ENCODE results near the gene KLHDC9. TPM values are rescaled to one million over a fixed set of nuclear protein-coding genes. Genes with fewer than 3 reads are reported as not detected.

Gene KLHDC9
- total RNA-seq, 1 experiment from 2014 or later: not detected

GRCh38 chr1:161137881-161138280 lies 39.7 kb downstream of the KLHDC9 start:
- peaks cover 6% of the 10 kb centered on the region for H3K36me3 ChIP-seq
- H3K4me3 ChIP-seq: no peak overlapping the region
- DNase-seq: no peak
- no peaks in the 10 kb centered on the region for H3K27me3 ChIP-seq
- no peaks in the 10 kb centered on the region for H3K9me3 ChIP-seq

- DNase-seq: no peak
- H3K36me3 ChIP-seq: peaks cover 6% of the 10 kb centered on the region
- H3K4me3 ChIP-seq: no peak overlapping the region
- no peaks in the 10 kb centered on the region for H3K27me3 ChIP-seq
- H3K9me3 ChIP-seq: no peaks in the 10 kb centered on the region
These were observed 40.3 kb downstream of the KLHDC9 start for GRCh38 chr1:161138431-161138830.

- H3K4me3 ChIP-seq: no peak overlapping the region
- no peaks in the 10 kb centered on the region for H3K9me3 ChIP-seq
- peaks cover 2% of the 10 kb centered on the region for H3K36me3 ChIP-seq
- no peak for DNase-seq
- no peaks in the 10 kb centered on the region for H3K27me3 ChIP-seq
These were observed 41.6 kb downstream of the KLHDC9 start for GRCh38 chr1:161139766-161140165.

- DNase-seq: no peak
- H3K4me3 ChIP-seq: no peak overlapping the region
- H3K36me3 ChIP-seq: no peaks in the 10 kb centered on the region
- no peaks in the 10 kb centered on the region for H3K9me3 ChIP-seq
- H3K27me3 ChIP-seq: no peaks in the 10 kb centered on the region
These were observed 42.7 kb downstream of the KLHDC9 start for GRCh38 chr1:161140755-161141400.

GRCh38 chr1:161145832-161146231 lies 47.7 kb downstream of the KLHDC9 start:
- H3K27me3 ChIP-seq: no peaks in the 10 kb centered on the region
- DNase-seq: no peak
- no peaks in the 10 kb centered on the region for H3K36me3 ChIP-seq
- no peaks in the 10 kb centered on the region for H3K9me3 ChIP-seq
- no peak overlapping the region for H3K4me3 ChIP-seq

Other genes with a start within 250 kb of the KLHDC9 start
- gene CD244, start 235.5 kb upstream of the KLHDC9 start, total RNA-seq (2014; rRNA removed; shearing (Covaris generic); ENCODE audit: low replicate concordance): not detected in 2 replicates
- gene ITLN1, start 213.2 kb upstream of the KLHDC9 start, total RNA-seq (2014; rRNA removed; shearing (Covaris generic); ENCODE audit: low replicate concordance): not detected in 2 replicates
- gene ITLN2, start 143.6 kb upstream of the KLHDC9 start, total RNA-seq (2014; rRNA removed; shearing (Covaris generic); ENCODE audit: low replicate concordance): not detected in 2 replicates
- 0.22 and 1.7 TPM in 2 replicates for gene F11R, start 77.2 kb upstream of the KLHDC9 start, total RNA-seq (2014; rRNA removed; shearing (Covaris generic); ENCODE audit: low replicate concordance)
- not detected in 2 replicates for gene TSTD1, start 59.4 kb upstream of the KLHDC9 start, total RNA-seq (2014; rRNA removed; shearing (Covaris generic); ENCODE audit: low replicate concordance)
- 102 and 103 TPM in 2 replicates for gene USF1, start 52.4 kb upstream of the KLHDC9 start, total RNA-seq (2014; rRNA removed; shearing (Covaris generic); ENCODE audit: low replicate concordance)
- not detected in 2 replicates for gene ARHGAP30, start 28.5 kb upstream of the KLHDC9 start, total RNA-seq (2014; rRNA removed; shearing (Covaris generic); ENCODE audit: low replicate concordance)
- gene NECTIN4, start 8.8 kb upstream of the KLHDC9 start, total RNA-seq (2014; rRNA removed; shearing (Covaris generic); ENCODE audit: low replicate concordance): not detected in 2 replicates
- 32.6 and 36.1 TPM in 2 replicates for gene PFDN2, start 19.7 kb downstream of the KLHDC9 start, total RNA-seq (2014; rRNA removed; shearing (Covaris generic); ENCODE audit: low replicate concordance)
- gene NIT1, start 19.7 kb downstream of the KLHDC9 start, total RNA-seq (2014; rRNA removed; shearing (Covaris generic); ENCODE audit: low replicate concordance): 8.9 and 14.1 TPM in 2 replicates
- gene DEDD, start 34.3 kb downstream of the KLHDC9 start, total RNA-seq (2014; rRNA removed; shearing (Covaris generic); ENCODE audit: low replicate concordance): 33.2 and 39.8 TPM in 2 replicates
- 118 and 178 TPM in 2 replicates for gene UFC1, start 55.6 kb downstream of the KLHDC9 start, total RNA-seq (2014; rRNA removed; shearing (Covaris generic); ENCODE audit: low replicate concordance)
- gene USP21, start 61.1 kb downstream of the KLHDC9 start, total RNA-seq (2014; rRNA removed; shearing (Covaris generic); ENCODE audit: low replicate concordance): 3.5 and 4.2 TPM in 2 replicates
- 7.9 and 40.3 TPM in 2 replicates for gene PPOX, start 68.1 kb downstream of the KLHDC9 start, total RNA-seq (2014; rRNA removed; shearing (Covaris generic); ENCODE audit: low replicate concordance)
- gene B4GALT3, start 79.1 kb downstream of the KLHDC9 start, total RNA-seq (2014; rRNA removed; shearing (Covaris generic); ENCODE audit: low replicate concordance): 20.5 and 25.7 TPM in 2 replicates
- 3.6 and 5.2 TPM in 2 replicates for gene ADAMTS4, start 100.7 kb downstream of the KLHDC9 start, total RNA-seq (2014; rRNA removed; shearing (Covaris generic); ENCODE audit: low replicate concordance)
- 129 and 194 TPM in 2 replicates for gene NDUFS2, start 104.0 kb downstream of the KLHDC9 start, total RNA-seq (2014; rRNA removed; shearing (Covaris generic); ENCODE audit: low replicate concordance)
- gene FCER1G, start 116.9 kb downstream of the KLHDC9 start, total RNA-seq (2014; rRNA removed; shearing (Covaris generic); ENCODE audit: low replicate concordance): 5.3 TPM in 1 of 2 replicates, not detected in the other
- not detected in 2 replicates for gene APOA2, start 125.3 kb downstream of the KLHDC9 start, total RNA-seq (2014; rRNA removed; shearing (Covaris generic); ENCODE audit: low replicate concordance)
- 24.0 and 39.6 TPM in 2 replicates for gene TOMM40L, start 127.7 kb downstream of the KLHDC9 start, total RNA-seq (2014; rRNA removed; shearing (Covaris generic); ENCODE audit: low replicate concordance)
- gene NR1I3, start 139.8 kb downstream of the KLHDC9 start, total RNA-seq (2014; rRNA removed; shearing (Covaris generic); ENCODE audit: low replicate concordance): not detected in 2 replicates
- not detected in 2 replicates for gene PCP4L1, start 160.4 kb downstream of the KLHDC9 start, total RNA-seq (2014; rRNA removed; shearing (Covaris generic); ENCODE audit: low replicate concordance)
- gene MPZ, start 211.6 kb downstream of the KLHDC9 start, total RNA-seq (2014; rRNA removed; shearing (Covaris generic); ENCODE audit: low replicate concordance): 0.07 TPM in 1 of 2 replicates, not detected in the other
- 466 and 501 TPM in 2 replicates for gene SDHC, start 216.0 kb downstream of the KLHDC9 start, total RNA-seq (2014; rRNA removed; shearing (Covaris generic); ENCODE audit: low replicate concordance)

Measured in MG63 (cell line).